Right lobe of liver (tissue), 6 donors: ENCODE results near the gene OVOL3. TPM values are rescaled to one million over a fixed set of nuclear protein-coding genes. Genes with fewer than 3 reads are reported as not detected.

Experiments used
- ATAC-seq, 4 donors: fragments of 200-7000 bp; cut with Tn5 transposase; one replicate each; pipeline ENCODE4 v1.9.1; 2020; ENCODE audit warnings: mild to moderate bottlenecking in 4 of 4, moderate library complexity in 4 of 4
- DNase-seq, 3 donors: peaks; one replicate each; pipeline ENCODE4 v3.0.0-alpha.2; 2020
- H3K27ac ChIP-seq, 3 donors: fragments of 200-600 bp; one replicate each; pipeline ENCODE4 v1.8.0; 2022
- H3K27me3 ChIP-seq, 2 donors: fragments of 200-600 bp; one replicate each; pipeline ENCODE4 v1.8.0; 2022
- H3K36me3 ChIP-seq, 4 donors: fragments of 200-600 bp; sonication (generic) in 1 of 4; one replicate each; pipeline versions ENCODE4 v1.5.1 to v1.8.0; 2017 to 2022; ENCODE audit warnings: control low read depth in 1 of 4
- H3K4me1 ChIP-seq, 4 donors: fragments of 200-600 bp; sonication (generic) in 1 of 4; one replicate each; pipeline versions ENCODE4 v1.5.1 to v1.8.0; 2017 to 2022; ENCODE audit warnings: control low read depth in 1 of 4
- H3K4me3 ChIP-seq, 3 donors: fragments of 200-600 bp; one replicate each; pipeline ENCODE4 v1.8.0; 2022
- H3K9me3 ChIP-seq, 4 donors: fragments of 200-600 bp; sonication (generic) in 1 of 4; one replicate each; pipeline versions ENCODE4 v1.5.1 to v1.8.0; 2017 to 2022; ENCODE audit warnings: control low read depth in 1 of 4
- CTCF ChIP-seq, 4 donors: fragments of 200-600 bp in 3 of 4; fragments of 450-650 bp in 1 of 4; IDR thresholded peaks; one replicate each; pipeline versions ENCODE4 v1.5.1 to v1.8.0; 2016 to 2022; ENCODE audit warnings: antibody characterized with exemption in 4 of 4, mild to moderate bottlenecking in 2 of 4
- POLR2A ChIP-seq: fragments of 450-650 bp; IDR thresholded peaks from one replicate; pipeline ENCODE4 v1.6.1; 2017; ENCODE audit warnings: antibody characterized with exemption, mild to moderate bottlenecking
- WGBS: methylation state at CpG from one replicate; pipeline ENCODE4 v1.1.6; 2018; ENCODE audit warnings: low coverage, low lambda C conversion rate; ENCODE audit not compliant: insufficient coverage; ENCODE audit errors: missing lambda C conversion rate; 5-methylcytosine and 5-hydroxymethylcytosine counted together
- intact Hi-C, 2 donors: fragments of 100-400 bp; cut with DNase I; formaldehyde crosslinking; loops; one replicate each; pipeline versions ENCODE4 v1.11.2 to v1.14.1; 2022
- total RNA-seq, 6 experiments: library from RNA; depleted of rRNA in 2 of 6; stranded (reverse); fragments of >200 nt in 2 of 6; fragmentation: NEBNext Ultra II Directional in 3 of 6; extraction: Animal tissue kit (Norgen Biotek cat#: 25700) in 3 of 6; gene quantifications; one replicate each; pipeline versions ENCODE4 v1.1.0 to v1.2.4, GENCODE V29; 2016 to 2023
- donor health status: DM: no; HTN: yes; CAD: no.
- donor health status: DM: no; HTN: no; CAD: no.
- donor health status: DM: no; HTN: no; CAD: no.
- donor health status: DM: no; HTN: yes; CAD: no.
- donor health status: DM: no; HTN: yes; CAD: no.

Gene OVOL3
- total RNA-seq, 6 experiments from 2014 or later = not detected

GRCh38 chr19:36089847-36090246 is 21.1 kb upstream of the OVOL3 start:
- WGBS = 93% methylated on average over 3 of the region's 5 CpGs
- Histone ChIP-seq H3K27ac (no peak overlapping the region), H3K4me3 (no peak overlapping the region), H3K27me3 (no peaks in the 10 kb centered on the region), H3K9me3 (no peaks in the 10 kb centered on the region), H3K4me1 (no peaks in the 10 kb centered on the region), H3K36me3 (no peaks in the 10 kb centered on the region)
- DNase-seq = no peak
- intact Hi-C loops = no loop called here
- peak in 1 of 4 donors; percentile 9 for ATAC-seq
- no peak for TF ChIP-seq CTCF (IDR thresholded peaks at IDR 0.05)
- no peak for TF ChIP-seq POLR2A

GRCh38 chr19:36090910-36091695 is 19.8 kb upstream of the OVOL3 start:
- intact Hi-C loops = no loop called here
- WGBS = 45% methylated on average over 4 of the region's 13 CpGs
- no peak for ATAC-seq

GRCh38 chr19:36092566-36092965 is 18.4 kb upstream of the OVOL3 start:
- H3K27me3 ChIP-seq = no peaks in the 10 kb centered on the region
- H3K36me3 ChIP-seq = no peaks in the 10 kb centered on the region
- no peaks in the 10 kb centered on the region for H3K9me3 ChIP-seq
- WGBS = 100% methylated on average over 1 of the region's 7 CpGs
- no peak overlapping the region for H3K27ac ChIP-seq
- no peak overlapping the region for H3K4me3 ChIP-seq
- H3K4me1 ChIP-seq = no peaks in the 10 kb centered on the region
- intact Hi-C loops = no loop called here
- ATAC-seq = no peak
- DNase-seq = peak in 1 of 3 donors; percentile 45
- TF ChIP-seq POLR2A (no peak), CTCF (IDR thresholded peaks at IDR 0.05) (no peak)

More at GRCh38 chr19:36090910-36091695, 19.8 kb upstream of the OVOL3 start:
- no peak overlapping the region for H3K27ac ChIP-seq
- H3K36me3 ChIP-seq = no peaks in the 10 kb centered on the region
- no peak for TF ChIP-seq CTCF (IDR thresholded peaks at IDR 0.05)
- TF ChIP-seq POLR2A = no peak
- no peak overlapping the region for H3K4me3 ChIP-seq
- H3K9me3 ChIP-seq = no peaks in the 10 kb centered on the region
- no peaks in the 10 kb centered on the region for H3K4me1 ChIP-seq
- DNase-seq = peak in 1 of 3 donors; percentile 20
- no peaks in the 10 kb centered on the region for H3K27me3 ChIP-seq

- no peak overlapping the region for H3K27ac ChIP-seq
- no peaks in the 10 kb centered on the region for H3K36me3 ChIP-seq
- no peak overlapping the region for H3K4me3 ChIP-seq
- DNase-seq = no peak
- 67% methylated on average over 1 of the region's 5 CpGs for WGBS
- TF ChIP-seq CTCF (IDR thresholded peaks at IDR 0.05) (no peak), POLR2A (no peak)
- no peaks in the 10 kb centered on the region for H3K9me3 ChIP-seq
- no peaks in the 10 kb centered on the region for H3K27me3 ChIP-seq
- no peak for ATAC-seq
- intact Hi-C loops = no loop called here
- H3K4me1 ChIP-seq = no peaks in the 10 kb centered on the region
These were observed 17.7 kb upstream of the OVOL3 start for GRCh38 chr19:36093146-36093662.
